Measurements from ENCODE around the gene SBNO2.

SBNO2 gene

DNA sequence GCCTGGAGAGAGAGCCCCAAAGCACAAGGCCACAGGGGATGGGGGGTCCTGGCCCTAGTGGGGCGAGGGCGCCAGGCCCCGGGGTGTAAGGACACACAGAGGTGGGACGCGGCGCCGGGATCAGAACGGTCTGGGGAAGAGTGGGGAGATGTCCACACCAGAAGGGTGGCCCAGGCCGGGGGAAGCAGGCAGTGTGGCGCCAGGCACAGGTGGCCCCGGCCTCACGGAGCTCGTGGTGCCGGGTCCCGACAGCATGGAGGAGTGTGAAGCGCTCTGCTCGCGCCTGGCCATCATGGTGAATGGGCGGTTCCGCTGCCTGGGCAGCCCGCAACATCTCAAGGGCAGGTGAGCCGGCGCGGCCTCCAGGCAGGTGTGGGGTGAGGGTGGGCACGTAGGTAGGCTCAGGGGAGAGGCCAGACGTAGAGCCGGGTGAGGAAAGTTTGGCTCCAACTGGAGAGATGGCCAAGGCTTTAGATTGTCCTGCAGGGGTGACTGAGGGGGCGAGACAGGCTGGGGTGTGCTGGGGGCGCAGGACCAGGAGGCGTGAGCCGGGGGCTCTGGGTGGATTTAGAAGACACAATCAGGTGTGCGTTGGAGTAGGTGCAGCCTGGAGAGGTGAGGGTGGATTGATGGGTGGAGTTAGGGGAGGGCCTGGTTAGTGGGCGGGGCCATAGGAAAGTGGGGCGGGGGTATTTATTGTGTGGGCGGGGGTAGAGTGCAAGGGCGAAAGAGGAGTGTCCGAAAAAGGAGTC is 110.0 kb downstream of the SBNO2 start:
- in situ Hi-C loops (cut with MboI; ENCODE audit: low sequenced_read_pairs): no loop called here

DNA sequence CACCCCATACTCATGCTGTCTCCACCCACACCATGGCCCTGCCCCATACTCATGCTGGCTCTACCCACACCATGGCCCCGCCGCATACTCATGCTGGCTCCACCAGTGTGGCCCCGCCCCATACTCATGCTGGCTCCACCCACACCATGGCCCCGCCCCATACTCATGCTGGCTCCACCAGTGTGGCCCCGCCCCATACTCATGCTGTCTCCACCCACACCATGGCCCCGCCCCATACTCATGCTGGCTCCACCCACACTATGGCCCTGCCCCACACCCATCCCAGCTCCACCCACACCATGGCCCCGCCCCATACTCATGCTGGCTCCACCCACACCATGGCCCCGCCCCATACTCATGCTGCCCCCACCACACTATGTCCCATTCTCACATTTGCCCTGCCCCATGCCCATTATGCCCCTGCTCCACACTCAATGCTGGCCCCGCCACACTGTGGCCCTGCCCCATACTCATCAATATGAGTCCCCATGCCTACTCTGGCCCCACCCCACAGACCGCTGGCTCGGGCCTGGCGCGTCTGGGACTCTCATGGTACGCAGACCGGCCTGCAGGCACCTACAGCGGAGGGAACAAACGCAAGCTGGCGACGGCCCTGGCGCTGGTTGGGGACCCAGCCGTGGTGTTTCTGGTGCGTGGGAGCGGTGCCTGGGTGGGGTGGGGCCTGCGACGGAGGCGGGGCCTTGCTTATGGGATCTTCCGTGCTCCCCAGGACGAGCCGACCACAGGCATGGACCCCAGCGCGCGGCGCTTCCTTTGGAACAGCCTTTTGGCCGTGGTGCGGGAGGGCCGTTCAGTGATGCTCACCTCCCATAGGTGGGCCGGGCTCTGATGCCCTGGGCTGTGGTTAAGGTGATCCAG is 110.8 kb downstream of the SBNO2 start:
- in situ Hi-C loops (cut with MboI; ENCODE audit: low sequenced_read_pairs): no loop called here

DNA sequence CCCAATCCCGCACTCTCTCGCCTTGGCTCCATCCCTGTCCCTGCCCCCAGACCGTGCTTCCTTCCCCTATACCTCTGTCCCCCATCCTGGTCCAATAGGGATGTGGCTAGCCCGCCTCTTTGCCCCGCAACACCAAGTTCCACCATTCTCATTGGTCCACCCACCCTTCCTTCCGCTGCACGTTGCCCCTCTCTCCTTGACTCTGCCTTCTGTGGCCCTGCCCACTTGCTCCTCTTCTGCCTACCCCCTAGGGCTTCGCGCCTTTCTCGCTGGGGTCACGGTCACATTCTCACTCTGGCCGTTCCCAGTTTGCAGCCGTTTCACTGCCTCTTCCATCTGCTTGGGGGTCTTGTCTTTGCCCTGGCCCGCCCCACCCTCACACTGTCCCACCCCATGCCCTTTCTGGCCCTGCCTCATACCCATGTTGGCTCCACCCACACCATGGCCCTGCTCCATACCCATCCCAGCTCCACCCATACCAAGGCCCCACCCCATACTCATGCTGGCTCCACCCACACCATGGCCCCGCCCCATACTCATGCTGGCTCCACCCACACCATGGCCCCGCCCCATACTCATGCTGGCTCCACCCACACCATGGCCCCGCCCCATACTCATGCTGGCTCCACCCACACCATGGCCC is 111.6 kb downstream of the SBNO2 start:
- in situ Hi-C loops (cut with MboI; ENCODE audit: low sequenced_read_pairs): no loop called here

DNA sequence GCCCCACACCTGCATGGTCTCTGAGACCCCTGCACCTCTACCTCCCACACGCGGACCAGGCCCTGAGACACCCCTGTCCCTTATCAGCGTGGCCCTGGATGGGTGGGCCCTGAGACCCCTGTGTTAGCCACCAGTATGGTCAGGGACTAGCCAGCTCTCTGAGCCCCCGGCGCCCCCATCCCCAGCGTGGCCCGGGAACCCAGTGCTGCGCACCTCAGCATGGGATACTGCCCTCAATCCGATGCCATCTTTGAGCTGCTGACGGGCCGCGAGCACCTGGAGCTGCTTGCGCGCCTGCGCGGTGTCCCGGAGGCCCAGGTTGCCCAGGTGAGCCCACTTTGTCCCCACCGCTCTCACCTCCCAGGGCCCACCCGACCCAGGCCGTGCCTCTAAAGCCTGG is 112.1 kb downstream of the SBNO2 start:
- in situ Hi-C loops (cut with MboI; ENCODE audit: low sequenced_read_pairs): no loop called here

DNA sequence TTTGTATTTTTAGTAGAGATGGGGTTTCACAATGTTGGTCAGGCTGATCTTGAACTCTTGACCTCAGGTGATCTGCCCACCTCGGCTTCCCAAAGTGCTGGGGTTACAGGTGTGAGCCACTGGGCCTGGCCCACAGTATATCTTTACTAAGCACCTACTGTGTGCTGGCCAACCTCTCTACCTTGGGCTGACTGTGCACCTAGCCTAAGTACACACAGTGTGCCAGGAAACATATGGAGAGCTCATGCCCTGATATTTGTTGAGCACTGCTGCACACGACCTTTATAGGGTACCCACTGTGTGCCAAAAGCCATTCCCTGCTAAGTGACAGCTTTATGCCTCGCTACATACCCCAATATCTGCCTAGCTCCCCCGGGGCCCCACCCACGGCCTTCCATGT is 113.4 kb downstream of the SBNO2 start:
- in situ Hi-C loops (cut with MboI; ENCODE audit: low sequenced_read_pairs): no loop called here

DNA sequence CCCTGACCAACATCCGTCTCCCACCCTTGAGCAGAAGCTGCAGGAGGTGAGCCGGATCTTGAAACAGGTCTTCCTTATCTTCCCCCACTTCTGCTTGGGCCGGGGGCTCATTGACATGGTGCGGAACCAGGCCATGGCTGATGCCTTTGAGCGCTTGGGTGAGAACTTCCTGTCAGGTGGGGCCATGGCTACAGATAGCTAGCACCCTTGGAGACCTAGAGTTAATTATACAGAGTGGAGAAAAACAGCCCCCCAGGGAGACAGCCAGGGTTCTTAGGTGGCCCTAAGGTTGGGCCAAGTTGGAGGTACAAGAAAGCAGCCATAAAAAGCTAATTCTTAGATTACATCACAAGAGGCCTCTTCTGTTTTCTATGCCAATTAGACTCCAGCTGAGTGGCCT is 116.0 kb downstream of the SBNO2 start:
- in situ Hi-C loops (cut with MboI; ENCODE audit: low sequenced_read_pairs): no loop called here

Data from HL-60/S4 (cell line).